SK-N-DZ (cell line): ENCODE data around the gene KMT5B.

Experiments
- DNase-seq: peaks from one replicate; pipeline ENCODE4 v3.0.0-alpha.2; 2015; ENCODE audit warnings: low spot score

The KMT5B gene

GRCh38 chr11:68186061-68186460 lies 27.0 kb downstream of the KMT5B start:
- DNase-seq = no peak

GRCh38 chr11:68181719-68182451 lies 31.2 kb downstream of the KMT5B start:
- no peak for DNase-seq

- no peak for DNase-seq
These were observed 33.2 kb downstream of the KMT5B start for GRCh38 chr11:68179847-68180246.

- DNase-seq = no peak
These were observed 35.2 kb downstream of the KMT5B start for GRCh38 chr11:68177877-68178276.

DNA sequence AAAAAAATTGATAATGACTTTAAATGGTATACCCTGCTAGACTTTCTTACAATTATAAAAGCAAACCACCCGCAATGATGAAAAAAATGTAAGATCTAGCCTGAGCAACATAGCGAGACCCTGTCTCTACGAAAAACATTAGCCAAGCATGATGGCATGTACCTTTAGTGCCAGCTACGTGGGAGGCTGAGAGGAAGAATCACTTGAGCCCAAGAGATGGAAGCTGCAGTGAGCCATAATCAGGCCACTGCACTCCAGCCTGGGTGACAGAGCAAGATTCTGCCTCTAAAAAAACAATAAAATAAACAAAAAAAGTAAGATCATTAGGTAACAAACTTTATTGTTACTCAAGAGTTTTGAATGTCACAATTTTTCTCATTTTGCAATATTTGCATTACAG lies 39.2 kb downstream of the KMT5B start:
- DNase-seq = no peak

DNA sequence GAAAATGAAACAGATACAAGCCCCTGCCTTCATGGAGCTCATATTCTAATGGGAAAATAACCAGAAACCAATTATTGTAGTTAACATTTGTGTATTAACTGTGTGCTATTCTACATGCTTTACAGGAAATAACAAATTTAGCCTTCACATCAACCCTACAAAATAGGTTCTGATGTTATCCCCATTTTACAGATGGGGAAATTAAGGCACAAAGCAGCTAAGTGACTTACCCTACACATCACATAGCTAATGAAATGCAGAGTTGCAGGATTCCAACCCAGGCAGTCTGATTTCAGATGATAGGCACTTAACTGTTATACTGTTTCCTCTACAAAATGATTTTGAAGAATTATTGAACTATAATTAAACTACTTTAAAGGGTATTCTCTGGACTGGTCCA lies 43.7 kb downstream of the KMT5B start:
- DNase-seq = no peak

DNA sequence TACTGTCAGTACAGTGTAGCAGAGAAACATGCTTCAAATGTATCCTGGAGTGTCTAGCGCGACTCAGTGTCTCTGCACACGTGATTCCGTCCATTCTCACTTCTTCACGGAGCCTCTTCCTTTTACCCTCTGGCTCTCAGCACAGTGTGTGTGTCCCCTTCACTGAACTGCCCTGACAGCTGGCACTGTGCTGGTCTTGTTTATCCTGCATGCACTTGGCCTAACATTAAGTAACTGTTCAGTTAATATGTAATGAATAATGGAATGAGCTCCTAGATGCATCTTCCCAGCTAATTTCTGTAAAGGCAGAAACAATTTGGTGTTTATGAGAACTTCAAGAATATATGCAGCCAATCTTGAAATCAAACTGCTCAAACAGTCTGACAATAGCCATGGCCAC lies 44.4 kb downstream of the KMT5B start:
- no peak for DNase-seq

GRCh38 chr11:68167474-68167873 lies 45.6 kb downstream of the KMT5B start:
- no peak for DNase-seq

DNA sequence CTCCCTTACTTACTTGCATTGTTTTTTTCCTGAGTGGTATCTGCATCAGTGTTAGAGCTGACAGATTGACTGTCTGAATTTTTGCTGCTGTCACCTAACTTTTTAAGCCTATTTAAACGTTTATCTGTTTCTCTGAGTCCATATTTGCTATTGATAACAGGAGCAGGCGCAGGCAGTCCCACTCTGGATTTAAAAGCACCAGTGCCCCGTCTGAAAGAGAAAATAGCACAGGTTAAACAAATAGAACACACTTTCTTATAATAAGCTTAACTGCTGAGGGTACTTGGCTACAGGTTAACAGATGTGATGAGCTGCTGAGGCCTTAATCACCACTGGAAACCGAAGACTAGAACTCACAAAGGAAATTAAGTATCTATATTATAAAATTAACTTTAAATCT lies 46.1 kb downstream of the KMT5B start:
- no peak for DNase-seq

DNA sequence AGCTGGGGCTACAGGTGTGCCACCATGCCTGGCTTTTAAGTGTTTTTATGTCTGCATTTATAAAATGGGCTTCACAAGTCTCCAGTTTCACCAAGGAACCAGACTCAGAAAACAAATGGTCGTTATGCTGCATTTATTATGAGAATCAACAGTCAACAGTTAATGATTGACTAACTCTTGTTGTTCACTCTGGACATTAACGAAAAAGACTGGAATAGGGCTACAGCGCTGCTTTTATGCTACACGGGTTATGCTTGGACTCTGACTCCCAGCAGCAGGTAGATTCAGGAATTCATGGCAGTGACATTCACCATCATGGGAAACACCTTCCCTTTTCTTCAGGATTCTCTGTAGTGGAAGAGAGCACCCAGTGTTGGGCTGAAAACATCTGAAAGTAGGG lies 47.5 kb downstream of the KMT5B start:
- DNase-seq = no peak

DNA sequence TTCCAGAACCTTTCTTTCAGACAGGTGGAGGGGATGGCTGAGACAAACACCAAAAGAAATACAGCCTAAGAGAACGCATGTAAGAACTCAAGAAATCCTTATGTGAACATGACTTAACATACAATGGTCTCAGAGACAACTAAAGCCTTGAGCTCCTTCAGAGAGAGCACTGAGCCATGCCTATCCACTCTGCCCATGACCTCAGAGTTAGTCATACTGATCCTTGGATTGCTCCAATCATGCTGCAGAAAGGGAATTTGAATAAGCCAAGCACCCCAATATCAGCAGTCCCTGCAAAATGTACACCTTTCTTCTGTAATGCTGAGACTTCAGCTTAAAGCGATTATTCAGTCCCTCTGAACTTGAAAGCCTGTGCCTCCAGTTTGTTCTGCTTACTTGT lies 48.7 kb downstream of the KMT5B start:
- no peak for DNase-seq

DNA sequence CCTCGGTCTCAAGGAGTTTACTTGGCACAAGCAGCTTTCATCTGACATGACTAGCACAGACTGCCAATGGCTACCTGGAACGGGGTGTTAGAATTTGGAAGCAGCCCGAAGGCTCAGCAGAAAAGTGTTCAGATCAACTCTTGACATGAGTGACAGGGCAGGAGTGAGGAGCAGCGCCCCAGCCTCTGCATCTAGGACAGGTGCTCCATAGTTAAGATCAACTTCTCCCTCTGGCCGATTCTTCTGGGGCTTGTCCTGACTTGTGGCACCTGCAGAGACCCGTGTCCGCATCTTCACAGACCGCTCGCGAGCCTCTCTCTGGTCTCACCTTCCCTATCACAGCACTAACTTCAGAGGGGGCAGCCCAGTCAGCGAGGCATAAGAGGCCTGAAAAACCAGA lies 49.4 kb downstream of the KMT5B start:
- no peak for DNase-seq

- no peak for DNase-seq
These were observed 52.9 kb downstream of the KMT5B start for GRCh38 chr11:68160100-68160695.

GRCh38 chr11:68159665-68160064 lies 53.4 kb downstream of the KMT5B start:
- DNase-seq = no peak

- DNase-seq = no peak
These were observed 53.9 kb downstream of the KMT5B start for GRCh38 chr11:68159161-68159560.

- no peak for DNase-seq
These were observed 54.5 kb downstream of the KMT5B start for GRCh38 chr11:68158580-68158979.

DNA sequence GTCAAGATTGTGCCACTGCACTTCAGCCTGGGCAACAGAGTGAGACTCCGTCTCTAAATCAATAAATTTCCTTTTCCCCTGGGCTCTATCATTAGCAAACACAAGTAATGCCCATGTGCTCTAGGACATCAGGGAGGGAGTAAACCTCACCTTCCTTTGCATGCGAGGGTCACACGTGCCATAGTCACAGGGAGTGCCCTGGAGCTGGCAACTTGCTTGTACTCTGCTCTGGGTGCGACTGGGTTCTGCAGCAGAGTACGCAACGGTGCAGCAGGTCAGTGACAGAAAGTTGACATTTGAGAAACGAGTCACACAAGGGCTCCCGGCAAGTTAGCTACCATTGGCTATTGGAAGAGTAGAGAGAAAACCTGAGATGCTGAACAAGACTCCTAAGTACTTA lies 59.4 kb downstream of the KMT5B start:
- DNase-seq = no peak

DNA sequence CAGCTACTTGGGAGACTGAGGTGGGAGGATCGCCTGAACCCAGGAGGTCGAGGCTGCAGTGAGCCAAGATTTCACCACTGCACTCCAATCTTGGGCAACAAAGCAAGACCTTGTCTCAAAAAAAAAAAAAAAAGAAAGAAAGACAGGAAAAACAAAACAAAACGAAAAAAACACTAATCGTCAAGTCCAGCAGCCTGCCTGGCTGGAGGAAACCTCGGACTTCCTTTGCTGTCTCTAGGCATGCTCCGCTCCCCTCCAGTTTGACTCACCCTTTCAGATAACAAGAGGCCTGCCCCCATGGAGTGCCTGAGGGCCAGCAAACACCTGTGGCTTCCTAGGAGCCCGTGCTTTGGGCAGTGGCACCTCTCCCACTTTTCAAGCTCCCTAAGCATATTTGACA lies 63.1 kb downstream of the KMT5B start:
- DNase-seq = no peak

DNA sequence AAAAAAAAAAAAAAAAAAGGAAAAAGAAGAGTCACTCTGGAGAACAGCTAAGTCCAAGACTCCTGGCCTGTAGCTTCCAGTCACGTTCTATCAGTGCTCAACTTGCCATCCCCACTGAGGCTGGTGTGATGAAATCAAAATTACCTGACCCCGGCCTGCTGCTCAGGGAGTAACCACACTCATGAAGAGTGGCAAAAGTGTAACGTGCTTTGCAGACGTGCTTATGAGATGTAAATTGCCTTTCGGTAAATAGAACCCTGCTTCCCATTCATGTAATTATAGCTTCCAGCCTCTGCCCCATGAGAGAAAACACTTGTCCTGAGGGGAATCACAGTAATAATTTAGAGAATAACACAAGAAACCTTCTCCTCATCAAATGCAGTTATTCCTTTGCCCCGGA lies 63.7 kb downstream of the KMT5B start:
- DNase-seq = no peak

- DNase-seq = no peak
These were observed 64.2 kb downstream of the KMT5B start for GRCh38 chr11:68148879-68149278.

GRCh38 chr11:68148071-68148805 lies 64.9 kb downstream of the KMT5B start:
- no peak for DNase-seq

DNA sequence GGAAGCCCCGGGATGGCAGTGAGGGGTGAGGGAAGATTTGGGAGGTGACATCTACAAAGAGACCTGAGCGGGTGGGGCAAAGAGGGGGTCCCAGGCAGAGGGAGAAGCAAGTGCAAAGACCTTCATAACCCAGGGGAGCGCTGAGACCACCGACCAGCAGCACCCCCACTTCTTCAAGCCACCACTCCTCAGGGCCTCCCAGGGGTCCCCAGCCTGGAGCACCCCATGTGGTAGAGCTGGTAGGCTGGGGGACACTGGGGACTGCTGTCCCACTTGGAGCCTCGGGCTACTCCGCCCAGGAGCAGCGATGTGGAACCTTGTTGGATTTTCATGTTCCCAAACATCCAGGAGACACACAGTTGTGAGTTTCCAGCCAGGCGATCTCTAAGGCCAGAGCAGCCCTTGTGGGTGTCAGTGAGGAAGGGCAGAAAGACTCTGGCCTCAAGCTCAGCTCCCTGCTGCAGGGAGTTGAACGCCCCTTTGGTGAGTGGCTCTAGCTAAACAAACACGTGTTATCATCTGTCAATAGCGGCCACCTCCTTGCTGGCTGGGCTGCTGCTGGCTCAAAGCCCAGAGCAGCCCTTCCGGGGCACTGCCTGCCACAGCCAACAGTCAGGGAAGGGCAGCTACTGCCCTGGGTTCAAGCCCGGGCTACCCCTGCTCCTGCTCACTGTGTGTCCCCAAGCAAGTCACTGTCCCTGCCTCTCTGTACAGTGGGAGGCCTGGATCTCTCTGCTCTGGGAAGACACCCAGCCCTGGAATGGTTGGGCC lies 66.2 kb downstream of the KMT5B start:
- DNase-seq = peak; percentile 27
